Stimulated activated CD8-positive, alpha-beta memory T cell treated with anti-CD3 and anti-CD28 coated beads, Interleukin-12 subunit alpha, Interleukin-12 subunit beta, amount 100 ng/mL, for 24 hours (primary cell): ENCODE measurements around the gene TBC1D20.
"Not testable (repeated sequence)": the region's sequence is repeated elsewhere in the genome, so short reads cannot be mapped to it uniquely, and the experiment has no call there.

ENCODE experiments used
- DNase-seq: peaks from one replicate; pipeline ENCODE4 v3.0.0-alpha.2; 2020; ENCODE audit errors: extremely low read depth

TBC1D20 gene

DNA sequence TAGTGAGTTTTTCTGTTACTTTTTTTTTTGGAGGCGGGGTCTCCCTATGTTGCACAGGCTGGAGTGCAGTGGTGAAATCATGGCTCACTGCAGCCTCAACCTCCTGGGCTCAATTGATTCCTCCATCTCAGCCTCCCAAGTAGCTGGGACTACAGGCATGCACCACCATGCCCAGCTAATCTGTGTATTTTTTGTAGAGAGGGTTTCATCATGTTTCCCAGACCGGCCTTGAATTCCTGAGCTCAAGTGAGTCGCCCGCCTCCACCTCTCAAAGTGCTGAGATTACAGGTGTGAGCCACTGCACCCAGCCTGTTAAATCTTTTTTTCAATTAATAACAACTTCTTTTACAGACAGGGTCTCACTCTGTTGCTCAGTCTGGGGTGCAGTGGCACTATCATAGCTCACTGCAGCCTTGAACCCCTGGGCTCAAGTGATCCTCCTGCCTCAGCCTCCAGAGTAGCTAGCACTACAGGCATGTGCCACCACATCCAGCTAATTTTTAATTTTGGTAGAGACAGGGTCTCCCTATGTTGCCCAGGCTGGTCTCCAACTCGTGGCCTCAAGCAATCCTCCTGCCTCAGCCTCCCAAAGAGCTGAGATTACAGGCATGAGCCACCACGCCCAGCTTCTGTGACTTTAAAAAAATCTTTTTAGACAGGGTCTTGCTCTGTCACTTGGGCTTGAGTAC, 14.4 kb upstream of the TBC1D20 start:
- not testable (repeated sequence) for DNase-seq

DNA sequence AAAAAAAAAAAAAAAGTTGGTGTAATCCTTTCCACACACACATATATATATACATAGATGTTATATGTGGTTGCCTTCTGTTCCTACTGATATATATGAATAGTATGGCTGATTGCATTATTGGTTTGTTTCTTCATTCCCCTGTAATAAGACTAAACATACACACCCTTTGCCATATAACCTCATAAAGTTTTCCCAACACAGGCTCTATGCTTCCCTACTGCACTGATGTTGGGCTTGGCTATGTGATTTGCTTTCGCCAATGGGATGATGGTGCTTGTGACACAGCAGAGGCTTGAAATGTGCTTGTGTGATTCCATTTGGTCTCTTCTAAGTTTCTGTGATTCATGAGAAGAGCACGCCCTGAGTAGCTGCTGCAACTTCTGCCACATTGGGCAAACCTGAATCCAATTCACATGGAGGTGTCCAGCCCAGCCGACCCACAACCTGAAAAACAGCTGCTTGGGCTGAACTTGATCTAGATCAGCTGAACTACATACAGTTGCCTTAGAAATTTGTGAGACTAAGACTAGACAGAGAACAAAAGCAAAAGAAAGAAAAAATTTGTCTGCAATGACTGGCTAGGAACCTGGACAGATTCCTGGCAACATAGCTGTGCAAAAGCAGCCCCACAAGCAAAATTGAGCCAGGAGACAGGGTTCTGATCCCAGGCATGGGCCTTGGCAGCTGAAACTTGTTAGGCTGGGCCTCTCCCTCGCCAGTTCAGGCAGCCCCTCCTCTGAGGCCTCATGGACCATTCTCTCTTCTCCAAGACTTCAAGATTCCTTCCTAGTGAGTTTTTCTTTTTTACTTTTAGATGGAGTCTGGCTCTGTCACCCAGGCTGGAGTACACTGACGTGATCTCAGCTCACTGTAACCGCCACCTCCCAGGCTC, 13.4 kb upstream of the TBC1D20 start:
- DNase-seq: no peak

DNA sequence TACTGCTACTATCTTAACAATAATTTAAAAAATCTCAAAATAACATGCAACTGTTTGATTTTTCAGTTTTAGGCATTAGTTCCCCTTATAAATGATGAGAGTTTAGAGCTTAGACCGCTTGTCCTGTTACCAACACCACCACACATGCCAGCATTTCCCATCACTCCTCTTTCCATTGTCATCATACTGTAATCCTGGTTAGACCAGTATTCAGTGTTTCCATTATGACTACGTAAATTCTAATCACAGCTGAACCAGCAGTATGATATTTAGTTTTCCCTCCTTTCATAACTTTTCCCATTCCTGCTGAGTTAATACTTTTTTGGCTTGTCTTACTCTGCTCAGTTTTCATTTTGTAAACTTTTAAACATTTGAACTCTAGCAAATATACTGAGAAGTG, 12.2 kb upstream of the TBC1D20 start:
- DNase-seq: no peak

DNA sequence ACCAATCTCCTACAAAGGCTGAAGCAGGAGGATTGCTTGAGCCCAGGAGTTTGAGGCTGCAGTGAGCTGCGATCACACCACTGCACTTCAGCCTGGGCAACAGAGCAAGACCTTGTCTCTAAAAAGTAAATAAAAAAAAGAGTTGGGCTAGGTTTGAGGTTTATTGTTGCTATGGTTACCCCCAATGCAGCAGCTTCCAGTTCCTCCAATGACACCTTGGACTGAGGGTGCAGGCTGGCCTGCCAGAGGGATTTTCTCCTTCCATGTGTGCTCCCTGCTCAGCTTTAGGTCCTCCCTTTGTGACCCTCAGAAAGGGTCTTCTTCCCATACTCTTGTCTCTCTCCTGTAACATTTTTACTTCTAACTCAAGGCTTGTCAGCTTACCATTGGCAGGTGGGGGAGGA, 10.6 kb upstream of the TBC1D20 start:
- no peak for DNase-seq

DNA sequence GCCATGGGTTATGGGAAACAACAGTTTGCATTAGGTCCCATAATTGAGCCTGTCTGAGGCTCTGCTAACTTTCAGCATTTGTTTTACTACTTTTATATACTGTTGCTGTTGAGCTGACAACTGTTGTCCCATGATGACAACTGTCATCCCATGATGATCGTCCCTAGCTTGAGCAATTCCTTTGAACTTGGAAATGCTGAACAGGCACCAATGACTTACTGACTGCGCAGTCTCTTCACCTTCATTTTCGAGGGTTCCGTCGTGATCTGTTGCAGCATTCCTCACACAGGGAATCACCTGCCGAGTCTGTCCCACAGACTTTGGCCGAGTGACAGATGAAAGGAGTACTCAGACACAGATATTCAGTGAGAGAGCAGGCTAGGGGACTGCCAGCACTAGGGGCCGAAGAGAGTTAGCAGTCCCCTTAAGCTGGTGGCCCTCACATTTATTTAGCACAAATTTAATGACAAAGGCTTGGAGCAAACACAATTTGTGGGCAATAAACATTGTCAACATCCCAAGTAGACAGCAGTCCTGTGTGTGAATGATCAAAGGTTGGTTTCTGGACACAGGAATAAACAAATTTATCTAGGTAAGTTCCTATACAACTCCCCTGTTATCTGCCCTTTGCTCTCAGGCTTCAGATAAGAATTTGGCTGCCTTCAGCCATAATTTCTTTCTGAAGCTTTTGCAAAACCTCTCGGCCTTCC, 10.0 kb upstream of the TBC1D20 start:
- no peak for DNase-seq

DNA sequence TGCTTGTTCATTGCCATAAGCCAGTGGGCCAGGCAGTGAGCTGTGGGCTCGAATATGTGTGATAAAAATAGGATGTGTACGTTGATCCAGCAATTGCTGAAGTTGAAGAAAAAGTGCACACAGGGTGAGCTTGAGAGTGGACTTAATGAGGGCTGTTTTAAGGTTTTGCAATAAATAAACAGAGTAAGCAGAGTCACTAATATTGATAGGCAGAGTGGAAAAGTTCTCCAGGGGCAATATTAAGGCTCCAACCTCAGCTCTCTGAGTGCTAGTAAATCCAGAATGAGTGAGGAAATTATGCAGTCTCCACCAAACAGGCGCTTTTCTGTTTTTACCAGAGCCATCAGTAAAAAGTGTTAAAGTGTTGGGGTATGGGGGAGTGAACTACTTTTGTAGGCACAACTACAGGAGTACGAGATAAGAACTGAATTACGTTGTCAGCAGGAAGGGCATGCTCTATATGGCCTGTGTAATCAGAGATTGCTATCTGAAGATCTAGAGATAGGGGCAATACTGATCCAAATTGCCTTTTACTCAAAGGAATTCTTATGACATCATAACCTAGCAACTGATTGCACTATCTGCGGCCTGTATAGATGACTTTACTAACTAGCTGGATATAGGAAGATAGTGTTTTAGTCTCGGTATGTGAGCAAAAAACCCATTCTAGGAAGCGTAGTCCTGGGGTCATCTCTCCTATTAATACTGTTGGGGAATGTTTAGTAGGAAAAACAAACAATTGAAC, 7.6 kb upstream of the TBC1D20 start:
- no peak for DNase-seq

DNA sequence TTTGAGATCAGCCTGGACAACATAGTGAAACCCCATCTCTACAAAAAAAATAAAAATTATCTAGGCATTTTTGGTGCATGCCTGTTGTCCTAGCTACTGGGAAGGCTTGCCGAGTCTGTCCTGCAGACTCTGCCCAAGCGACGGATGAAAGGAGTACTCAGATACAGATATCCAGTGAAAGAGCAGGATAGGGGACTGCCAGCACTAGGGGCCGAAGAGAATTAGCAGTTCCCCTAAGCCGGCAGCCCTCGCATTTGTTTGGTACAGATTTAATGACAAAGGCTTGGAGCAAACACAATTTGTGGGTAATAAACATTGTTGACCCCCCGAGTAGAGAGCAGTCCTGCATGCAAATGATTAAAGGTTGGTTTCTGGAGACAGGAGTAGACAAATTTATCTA, 5.4 kb upstream of the TBC1D20 start:
- DNase-seq: no peak

DNA sequence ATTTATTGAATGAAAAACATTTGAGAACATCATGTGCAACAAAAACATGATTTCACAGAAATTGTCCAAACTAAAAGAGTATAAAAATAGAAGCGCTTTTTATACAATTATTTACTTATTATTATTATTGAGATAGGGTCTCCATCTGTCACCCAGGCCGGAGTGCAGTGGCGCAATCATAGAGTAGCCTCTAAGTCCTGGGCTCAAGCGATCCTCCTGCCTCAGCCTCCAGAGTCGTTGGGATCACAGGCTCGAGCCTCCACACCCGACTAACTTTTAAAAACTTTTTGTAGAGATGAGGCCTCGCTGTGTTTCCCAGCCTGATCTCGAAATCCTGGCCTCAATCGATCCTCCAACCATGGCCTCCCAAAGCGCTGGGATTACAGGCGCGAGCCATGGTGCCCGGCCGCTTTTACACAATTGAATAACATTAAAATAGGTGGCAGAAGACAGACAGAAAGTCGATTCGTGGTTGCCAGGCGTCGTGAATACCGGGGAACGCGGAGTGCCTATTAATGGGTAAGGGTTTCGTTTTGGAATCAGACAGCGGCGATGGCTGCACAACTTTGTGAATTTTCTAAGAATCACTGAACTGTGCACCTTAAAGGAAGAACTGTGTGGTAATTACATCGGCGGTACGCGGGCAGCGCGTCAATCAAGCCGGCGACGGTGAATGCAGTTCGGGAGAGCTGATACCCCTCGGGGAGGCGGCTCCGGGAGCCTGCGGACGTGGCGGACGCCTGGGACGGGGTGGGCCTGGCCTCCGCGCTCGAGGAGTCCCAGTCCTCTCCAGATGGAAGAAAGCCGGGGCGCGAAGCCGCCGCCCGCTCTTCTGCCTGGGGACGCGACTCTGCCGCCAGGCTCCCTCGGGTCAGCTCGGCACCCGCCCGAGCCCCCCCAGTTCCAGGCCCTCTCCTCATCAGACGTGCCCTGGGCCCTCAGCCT, 807 bp downstream of the TBC1D20 start:
- peak; percentile 16 for DNase-seq

DNA sequence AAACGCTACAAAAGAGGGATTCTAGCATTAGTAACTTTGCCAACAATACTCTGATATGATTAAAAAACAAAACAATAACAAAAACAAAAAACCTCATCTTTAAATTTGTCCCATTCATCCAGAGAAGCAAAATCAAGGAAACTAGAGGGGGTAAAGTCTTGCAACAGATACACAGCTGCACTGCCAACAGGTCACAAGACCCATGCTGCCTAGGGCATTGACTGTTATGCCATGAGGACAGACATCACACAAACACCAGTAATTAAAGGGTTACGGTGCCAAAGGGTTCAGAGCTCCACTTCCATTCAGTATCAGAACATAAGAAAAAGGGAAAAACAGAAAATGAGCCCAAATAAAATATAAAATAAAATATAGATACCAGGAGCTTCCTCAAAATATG, 1.6 kb downstream of the TBC1D20 start:
- DNase-seq: no peak

DNA sequence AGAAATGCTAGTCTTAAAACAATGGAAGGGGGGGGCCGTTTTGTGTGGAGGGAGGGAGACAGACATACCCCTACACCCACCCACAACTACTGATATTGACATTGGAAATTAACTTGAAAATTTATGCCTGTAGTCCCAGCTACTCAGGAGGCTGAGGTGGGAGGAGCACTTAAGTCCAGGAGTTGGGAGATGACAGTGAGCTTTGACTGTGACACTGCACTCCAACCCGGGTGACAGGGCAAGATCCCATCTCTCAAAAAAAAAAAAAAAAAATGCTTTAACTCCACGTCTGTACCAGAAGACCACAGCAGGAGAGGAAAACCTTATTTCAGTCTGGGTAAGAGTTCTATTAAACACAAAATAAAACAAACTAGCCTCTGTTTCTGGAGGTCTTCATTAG, 2.2 kb downstream of the TBC1D20 start:
- DNase-seq: no peak

DNA sequence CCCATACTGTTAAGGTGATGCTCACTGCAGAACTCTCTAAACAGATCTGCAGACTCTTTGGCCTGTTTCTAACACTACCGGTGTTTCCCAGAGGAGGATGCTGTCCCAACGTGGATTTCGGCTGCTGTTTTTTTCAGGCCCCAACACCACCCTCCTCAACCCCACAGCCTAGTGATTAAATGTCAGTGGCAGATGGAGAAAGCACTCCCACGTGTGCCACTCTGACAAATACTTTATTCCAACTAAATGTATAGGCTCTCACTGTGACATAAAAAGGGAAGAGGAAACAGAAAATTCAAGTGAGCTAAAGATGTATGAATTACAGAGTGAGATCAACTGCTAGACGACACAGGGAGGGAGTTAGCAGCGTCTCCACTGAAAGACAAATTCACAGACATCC, 3.6 kb downstream of the TBC1D20 start:
- no peak for DNase-seq

DNA sequence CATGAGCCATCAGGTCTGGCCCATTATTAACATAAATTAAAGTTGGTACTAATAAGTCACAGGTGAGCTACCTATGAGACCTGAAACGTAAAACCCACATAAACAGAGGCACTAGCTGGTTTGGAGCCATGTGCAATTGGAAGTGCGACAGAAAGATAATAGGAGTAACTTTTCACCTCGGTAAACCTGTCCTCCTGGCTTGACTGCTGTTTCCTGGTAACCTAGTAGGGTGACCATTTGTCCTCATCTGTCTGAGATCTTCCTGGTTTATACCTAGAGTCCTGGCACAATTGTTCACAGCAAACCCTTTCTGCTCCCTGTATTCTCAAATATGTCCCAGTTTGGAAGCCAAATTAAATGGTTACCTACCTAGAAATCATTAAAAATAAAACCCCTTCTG, 7.4 kb downstream of the TBC1D20 start:
- no peak for DNase-seq

DNA sequence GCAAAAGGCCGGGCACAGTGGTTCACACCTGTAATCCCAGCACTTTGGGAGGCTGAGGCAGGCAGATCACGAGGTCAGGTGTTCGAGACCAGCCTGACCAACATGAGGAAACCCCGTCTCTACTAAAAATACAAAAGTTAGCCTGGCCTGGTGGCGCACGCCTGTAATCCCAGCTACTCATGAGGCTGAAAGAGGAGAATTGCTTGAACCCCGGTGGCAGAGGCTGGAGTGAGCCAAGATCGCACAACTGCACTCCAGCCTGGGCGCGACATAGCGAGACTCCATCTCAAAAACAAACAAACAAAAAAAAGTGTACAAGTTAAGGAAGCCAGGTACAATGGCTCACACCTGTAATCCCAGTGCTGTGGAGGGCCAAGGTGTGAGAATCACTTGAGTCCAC, 10.3 kb downstream of the TBC1D20 start:
- not testable (repeated sequence) for DNase-seq

DNA sequence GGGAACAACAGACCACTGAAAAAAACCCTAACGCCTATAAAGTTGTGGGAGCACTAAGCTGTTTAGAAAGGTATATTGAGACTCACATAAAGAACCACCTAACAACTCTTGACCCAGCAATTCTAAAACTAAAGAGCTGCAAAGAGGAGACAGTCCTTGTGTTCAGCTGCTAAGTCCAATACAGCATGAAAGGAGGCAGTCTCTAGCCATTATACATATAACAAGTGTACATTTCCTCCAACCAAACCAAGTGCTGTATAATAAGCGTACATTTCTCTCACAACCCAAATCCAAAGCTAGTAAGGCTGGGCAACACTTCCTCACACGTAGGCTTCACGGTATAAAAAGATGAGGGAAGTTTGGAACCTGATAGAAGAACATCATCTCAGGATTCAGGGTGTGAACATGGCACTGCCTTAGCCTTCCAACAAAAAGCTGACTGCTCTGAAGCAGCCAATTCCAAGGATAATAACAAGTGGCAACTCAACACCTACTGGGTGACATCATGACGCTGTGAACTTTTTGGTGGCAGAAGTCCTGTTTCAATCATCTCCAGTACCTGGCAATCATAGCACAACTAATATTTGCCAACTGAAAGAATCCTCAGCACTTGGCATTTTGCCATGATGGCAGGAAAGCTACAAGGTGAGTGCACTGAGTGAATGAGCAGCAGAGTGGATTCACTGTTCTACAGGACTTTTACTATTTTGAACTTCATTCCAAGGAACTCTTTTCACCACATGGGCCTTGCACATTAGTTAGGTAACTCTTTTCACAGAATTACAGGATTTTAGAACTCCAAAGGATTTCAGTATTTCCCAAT, 16.6 kb downstream of the TBC1D20 start:
- DNase-seq: no peak

DNA sequence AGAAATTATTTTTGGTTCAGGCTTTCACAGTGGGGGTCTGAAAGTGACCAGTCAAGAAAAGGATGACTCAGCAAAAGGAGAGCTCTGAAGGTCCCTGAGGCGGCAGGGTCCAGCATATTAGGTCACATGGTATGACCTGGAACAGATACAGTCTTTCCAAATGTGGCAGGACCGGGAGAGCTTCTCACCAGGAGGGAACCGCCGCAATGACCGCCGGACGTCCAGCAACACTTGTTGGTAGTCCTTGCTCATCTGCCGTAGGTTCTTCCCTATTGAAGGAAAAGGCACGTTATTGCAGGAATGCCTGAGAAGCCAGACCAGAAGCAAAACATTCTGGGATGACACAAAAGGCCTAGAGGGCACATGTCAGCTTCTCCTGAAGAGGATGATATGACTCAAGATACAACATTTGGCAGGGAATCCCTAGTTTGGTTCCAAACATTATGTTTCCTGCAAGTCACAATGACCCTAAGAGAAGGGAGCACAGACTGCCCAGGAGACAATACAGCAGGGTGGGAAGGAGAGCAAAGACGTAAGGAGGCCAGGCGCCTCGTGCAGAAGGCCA, 17.4 kb downstream of the TBC1D20 start:
- no peak for DNase-seq

DNA sequence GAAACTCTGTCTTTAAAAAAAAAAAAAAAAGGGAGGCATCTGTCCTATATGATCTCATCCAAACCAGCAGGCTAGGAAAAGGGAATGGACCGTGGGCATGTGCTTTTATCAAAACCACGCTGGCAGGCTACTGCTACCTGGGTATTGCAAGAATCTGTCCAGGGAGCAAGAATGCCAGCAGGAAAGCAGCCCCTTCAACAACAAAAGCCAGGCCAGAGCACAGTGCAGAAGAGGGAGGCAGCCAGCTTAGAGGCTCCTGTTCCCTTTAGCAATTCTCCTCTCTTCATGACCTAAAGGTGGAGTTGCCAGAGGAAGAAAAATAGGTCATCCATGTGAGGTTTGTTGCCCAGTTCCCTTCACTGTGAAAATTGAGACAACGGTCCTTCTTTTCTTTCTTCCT, 18.2 kb downstream of the TBC1D20 start:
- DNase-seq: no peak

DNA sequence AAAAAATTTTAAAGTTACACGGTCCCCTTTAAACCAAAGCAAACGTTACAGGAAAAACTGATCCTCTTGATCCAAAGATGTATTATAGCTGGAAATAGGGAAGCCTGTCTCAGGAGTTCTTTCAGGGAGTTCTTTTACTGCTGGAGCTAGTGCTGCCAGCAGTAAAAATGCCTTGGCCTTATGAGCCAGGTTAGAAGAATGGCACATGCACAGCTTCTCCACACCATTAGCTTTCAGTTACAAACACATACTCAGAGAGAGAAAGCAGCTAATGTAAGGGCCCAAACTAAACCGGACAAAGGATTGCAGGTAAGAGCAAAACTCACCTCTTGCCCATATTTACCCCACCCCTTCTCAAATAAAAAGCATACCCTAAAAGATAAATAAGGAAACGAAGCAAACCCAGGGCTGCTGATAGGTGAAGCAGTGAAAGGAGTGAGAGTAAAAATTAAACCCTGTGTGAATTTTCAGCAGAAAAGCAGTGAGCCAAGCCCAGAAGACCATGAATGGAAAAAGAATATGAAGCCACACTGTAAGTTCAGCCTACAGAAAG, 19.0 kb downstream of the TBC1D20 start:
- no peak for DNase-seq

DNA sequence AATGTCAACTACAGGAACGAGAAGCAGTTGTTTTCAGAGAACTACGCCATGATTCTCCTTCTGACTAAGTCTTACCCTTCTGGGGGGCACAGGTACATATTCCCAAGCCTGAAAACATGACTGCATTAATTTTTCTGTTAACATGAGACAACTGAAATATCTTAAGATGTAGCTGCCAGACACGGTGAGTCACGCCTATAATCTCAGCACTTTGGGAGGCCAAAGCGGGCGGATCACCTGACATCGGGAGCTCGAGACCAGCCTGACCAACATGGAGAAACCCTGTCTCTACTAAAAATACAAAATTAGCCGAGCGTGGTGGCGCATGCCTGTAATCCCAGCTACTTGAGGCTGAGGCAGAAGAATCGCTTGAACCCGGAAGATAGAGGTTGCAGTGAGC, 21.7 kb downstream of the TBC1D20 start:
- DNase-seq: no peak

DNA sequence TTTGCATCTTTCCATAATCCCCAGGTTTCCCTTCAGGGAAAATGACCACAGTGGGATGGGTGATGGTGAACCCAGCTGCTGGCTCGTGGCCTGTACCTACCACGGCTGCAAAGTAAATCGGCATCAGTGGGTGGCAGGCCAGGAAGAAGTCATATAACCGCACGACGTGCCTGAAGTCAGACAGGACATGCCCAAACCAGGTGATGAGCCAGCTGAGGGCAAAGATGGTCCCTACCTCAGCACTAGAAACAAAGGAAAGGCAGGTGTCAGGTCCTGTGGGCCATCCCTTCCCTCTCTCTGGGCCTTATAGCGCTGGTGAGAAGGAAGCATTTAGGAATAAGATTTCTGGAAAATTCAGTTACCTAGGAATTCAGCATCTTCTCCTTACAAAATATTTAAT, 22.2 kb downstream of the TBC1D20 start:
- DNase-seq: no peak
